Stimulated activated CD8-positive, alpha-beta memory T cell treated with anti-CD3 and anti-CD28 coated beads, Interleukin-15, amount 100 ng/mL, for 4 hours (primary cell): Measurements from ENCODE around the gene ROCK2.

Source experiments
- DNase-seq, 2 donors: peaks; one replicate each; pipeline ENCODE4 v3.0.0-alpha.2; 2020; ENCODE audit warnings: low read depth in 2 of 2

The ROCK2 gene

DNA sequence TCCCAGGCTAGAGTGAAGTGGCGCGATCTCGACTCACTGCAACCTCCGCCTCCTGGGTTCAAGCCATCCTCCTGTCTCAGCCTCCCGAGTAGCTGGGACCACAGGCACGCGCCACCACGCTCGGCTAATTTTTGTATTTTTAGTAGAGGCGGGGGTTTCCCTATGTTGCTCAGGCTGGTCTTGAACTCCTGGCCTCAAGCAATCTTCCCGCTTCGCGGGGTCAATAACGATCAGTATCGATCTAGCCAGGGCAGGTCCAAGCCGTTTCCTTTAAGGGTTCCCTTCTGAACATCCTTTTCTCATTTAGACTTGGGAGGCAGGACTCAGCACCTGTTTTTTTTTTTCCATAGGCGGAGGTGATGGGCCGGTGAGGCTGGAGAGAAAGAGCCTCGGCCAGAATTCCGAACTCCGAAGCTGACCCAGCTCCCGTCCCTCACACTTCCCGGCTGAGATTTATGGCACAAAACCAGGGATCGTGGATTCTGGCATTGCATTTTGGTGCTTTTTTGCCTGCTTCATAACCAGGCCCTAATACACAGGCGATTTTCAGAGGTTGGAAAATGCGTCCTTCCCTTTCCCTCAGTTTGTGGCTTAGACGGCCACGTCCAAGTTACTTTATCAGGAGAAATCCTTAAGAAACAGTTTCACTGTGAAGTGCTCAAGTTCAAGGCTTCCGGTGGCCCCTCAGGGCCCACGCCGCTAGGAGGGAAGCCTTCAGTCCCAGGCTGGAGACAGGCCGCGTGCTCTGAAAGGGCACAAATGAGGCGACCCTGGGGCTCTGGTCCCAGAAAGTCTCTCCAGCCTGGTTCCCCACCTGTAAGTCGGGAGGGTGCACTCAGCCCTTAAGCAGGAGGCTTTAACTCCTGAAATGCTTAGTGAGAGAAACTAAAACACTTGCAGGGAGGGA, 190.2 kb downstream of the ROCK2 start:
- DNase-seq = no peak

DNA sequence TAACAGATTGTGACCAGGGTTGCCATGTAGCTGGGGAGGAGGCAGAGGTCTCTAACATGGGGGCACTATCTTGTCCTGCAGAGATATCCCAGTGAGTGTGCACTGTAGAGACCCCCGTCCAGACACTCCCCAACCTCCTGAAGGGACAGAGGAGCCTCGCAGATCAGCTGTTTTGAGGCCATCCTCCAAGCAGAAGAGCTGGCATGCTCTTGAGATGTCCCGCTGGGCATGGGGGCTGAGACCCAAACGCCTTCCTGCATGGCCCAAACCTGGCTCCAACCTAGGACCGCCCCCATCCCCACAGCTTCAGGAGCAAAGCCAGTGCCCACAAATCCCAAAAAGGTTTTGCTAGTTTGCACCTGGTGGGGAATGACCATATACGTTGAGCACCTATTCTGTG, 191.8 kb downstream of the ROCK2 start:
- DNase-seq = no peak

DNA sequence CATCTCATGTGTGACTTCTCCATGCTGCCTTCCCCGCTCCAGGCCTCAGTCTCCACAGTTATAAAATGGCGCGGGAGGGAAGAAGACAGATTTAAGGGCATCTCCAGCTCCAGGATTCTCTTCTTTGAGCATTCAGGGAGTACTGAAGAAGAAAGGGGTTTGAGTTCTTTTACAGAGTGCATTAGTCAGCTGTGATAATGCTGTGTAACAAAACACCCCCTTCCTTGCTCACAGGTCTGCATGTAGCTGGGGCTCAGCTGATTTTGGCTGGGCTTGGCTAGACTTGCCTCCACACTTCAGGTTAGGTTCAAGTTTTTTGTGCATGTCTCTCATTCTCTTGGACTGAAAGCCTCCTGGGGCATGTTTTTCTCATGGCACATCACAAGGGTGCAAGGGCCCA, 197.2 kb downstream of the ROCK2 start:
- DNase-seq = no peak

DNA sequence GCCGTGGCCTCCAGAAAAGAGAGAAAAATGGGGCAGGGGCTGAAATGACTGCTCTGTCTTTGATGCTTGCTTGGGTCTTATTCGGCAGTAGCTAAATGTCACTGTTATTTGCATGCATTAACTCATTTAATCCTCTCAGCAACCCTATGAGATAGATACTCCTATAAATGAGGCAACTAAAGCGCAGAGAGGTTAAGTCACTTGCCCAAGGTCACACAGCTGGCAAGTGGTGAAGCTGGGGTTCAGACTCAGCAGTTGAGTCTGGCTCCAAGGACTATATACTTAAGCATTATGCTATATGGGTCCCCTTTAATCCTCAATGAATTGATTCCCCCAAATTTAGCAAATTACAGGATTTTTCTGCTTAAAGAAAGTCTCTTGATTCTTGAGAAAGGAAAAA, 198.4 kb downstream of the ROCK2 start:
- DNase-seq = no peak

DNA sequence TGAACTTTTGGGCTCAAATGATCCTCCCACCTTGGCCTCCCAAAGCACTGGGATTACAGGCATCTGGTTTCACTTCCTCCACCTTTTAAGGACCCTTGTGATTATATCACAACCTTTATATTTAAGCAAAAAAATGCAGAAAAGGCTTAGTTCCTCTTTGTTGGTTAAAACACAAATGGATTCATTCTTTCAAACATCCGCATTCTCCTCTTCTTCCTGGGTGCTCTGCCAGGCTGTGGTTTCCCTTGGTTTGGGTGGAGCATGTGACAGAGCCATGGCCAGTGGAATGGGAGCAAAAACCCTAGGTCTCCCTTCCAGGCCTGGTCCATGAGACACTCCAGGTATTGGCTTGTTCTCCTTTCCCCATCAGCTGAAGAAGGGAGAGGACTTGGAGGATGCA, 199.1 kb downstream of the ROCK2 start:
- no peak for DNase-seq

DNA sequence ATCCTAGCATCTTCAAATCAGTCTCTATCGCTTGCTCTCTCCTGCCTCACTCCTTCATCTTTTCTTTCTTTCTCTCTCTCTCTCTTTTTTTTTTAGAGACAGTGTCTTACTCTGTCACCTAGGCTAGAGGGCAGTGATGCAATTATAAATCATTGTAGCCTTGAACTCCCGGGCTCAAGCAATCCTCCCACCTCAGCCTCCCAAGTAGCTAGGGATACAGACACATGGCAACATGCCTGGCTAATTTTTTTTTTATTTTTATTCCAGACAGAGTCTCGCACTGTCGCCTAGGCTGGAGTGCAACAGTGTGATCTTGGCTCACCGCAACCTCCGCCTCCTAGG, 199.7 kb downstream of the ROCK2 start:
- no peak for DNase-seq

DNA sequence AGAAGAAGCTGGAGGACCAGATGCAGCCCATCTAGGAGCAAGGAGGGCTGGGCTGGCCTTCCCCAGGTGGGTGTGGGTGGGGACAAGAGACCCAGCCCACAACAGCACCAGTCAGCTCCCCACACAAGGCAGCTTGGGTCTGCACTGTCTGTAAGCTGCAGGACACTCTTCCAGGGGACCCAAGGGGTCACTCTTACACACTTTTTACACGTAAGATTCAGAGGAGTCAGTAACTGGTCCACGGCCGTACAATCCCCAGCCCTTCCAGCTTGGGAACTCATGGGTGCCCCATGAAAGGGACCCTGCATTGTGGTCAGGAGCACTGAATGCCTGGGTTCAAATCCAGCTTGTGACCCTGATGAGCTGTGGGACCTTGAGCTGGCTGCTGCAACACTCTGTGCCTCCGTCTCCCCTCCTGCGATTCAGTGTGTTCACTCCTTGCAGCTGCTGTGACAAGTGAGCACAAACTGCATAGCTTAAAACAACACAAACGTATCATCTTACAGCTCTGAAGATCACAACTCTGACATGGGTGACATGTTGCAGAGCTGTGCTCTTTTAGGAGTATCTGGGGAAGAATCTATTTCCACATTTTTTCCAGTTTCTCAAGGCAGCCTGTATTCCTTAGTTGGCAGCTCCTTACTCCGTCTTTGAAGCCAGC, 200.2 kb downstream of the ROCK2 start:
- no peak for DNase-seq

DNA sequence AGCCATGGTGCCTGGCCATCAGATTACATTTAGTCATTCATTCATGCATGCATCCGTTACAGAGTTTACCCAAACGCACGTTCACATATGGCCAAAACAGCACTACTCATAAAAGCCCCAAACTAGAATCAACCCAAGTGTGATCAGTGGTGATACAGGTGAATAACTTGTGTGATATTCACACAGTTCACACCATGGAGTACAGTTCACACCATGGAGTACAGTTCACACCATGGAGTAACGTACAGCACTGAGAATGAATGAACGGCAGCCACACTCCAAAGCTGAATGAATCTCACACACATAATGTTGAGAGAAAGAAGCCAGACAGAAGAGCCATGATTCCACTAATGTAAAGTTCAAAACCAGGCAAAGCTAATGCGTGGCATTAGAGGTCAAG, 201.4 kb downstream of the ROCK2 start:
- DNase-seq = no peak

DNA sequence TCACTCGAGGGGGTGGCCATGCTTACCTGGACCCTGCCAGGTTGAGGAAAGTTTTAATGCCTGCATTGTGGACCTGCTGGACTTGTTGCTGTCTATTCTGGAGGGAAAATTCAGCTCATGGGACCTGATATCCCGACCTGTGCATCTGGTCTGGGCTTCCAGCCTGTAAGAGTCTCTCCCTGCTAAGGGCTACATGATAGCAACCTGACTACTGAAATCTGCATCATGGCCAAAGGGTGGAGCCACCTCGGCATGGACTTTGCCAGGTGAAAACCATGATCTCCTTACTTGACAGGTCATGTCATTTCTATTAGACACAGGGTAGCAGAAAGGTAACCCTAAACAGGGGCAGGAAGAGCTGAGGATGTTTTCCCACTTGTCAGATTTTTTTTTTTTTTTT, 202.1 kb downstream of the ROCK2 start:
- DNase-seq = no peak

DNA sequence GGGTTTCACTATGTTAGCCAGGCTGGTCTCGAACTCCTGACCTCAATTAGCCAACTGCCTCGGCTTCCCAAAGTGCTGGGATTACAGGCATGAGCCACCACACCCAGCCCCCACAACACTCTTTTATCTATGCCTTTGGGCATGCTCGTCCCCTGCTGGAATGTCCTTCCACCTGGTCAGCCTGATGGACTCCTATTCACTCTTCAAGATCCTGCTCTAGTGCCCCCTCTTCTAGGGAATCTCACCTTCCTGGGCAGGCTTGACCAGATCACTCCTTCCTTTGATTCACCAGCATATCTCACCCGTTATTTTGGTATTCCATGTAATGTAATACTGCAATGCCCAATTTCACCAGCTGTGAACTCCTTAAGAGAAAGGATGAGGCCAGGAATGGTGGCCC, 203.1 kb downstream of the ROCK2 start:
- no peak for DNase-seq

DNA sequence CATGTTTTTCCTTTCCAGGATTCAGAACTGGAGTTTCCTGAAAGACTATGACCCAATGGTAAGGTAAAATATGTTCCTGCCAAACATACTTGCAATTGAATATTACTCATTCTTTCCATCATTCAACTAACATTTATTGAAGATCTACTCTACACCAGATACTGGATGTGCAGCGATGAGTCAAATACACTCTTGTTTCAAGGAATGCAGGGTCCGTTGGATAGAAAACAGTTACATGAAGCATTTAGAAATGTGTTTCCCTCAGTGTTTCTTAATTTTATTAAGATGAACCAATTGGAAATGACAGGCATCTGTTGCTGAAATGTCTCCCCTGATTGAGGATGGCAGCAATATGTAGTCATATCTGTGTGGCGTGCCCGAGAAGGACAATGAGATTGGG, 203.9 kb downstream of the ROCK2 start:
- no peak for DNase-seq

DNA sequence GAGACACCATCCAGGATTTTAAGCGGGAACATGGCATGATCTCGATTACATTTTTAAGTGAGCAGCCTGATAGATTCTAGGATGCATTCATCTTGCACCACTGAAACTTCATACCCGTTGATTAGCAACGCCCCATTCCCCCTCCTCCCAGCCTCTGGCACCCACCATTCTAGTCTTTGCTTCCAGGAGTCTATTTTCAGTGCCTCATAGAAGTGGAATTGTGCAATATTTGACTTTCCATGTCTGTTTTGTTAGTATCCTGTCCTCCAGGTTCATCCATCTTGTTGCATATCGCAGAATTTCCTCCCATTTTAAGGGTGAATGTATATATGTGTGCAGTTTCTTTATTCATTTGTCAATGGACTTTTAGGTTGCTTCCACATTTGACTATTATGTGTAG, 210.1 kb downstream of the ROCK2 start:
- no peak for DNase-seq

DNA sequence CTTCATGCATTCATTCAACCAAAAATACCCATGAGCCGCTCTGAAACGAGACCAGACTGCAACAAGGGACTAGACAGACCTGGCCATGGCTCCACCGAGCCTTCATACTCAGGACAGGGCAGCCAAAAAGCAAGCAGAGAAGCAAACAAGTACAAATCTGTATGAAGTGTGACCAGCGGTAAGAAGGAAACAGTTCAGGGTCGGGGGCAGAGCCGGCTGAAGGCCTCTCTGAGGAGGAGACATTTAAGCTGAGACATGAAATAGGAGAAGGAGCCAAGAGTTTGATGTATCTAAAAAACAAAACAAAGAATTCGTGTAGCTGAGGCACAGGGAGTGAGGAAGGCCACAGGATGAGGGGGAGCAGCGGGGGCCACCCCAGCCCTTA, 210.5 kb downstream of the ROCK2 start:
- DNase-seq = no peak

DNA sequence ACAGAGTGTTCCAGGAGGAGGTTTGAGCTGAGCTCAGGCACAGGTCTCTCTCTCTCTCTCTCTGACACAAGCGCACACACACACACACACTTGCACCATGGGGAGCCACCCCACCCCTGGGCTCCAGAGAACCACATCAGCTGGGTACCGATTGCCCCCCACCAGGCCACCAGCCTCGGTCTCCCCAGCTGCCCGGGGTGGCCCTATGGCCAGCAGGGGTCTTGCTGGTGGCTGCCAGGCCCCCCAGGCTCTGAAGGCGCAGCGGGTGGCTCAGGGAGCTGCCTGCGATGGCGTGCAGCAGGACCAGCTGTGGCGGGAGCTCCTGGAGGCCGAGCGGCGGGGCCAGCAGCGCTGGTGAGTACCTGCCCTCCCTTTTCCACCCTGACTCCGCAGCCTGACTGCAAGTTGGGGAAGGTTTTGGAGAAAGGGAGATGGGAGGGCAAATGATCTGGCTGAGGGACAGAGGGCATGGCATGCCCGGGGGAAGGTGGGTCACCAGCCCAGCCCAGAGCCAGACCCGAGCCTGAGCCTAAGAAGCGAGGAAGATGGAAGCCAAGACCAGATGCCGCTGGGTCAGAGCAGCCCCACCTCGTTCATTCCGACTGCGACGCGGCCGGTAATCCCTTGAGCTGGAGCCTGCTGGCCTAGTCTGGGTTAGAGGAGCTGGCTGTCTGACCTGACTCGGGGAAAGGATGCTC, 211.0 kb downstream of the ROCK2 start:
- no peak for DNase-seq

DNA sequence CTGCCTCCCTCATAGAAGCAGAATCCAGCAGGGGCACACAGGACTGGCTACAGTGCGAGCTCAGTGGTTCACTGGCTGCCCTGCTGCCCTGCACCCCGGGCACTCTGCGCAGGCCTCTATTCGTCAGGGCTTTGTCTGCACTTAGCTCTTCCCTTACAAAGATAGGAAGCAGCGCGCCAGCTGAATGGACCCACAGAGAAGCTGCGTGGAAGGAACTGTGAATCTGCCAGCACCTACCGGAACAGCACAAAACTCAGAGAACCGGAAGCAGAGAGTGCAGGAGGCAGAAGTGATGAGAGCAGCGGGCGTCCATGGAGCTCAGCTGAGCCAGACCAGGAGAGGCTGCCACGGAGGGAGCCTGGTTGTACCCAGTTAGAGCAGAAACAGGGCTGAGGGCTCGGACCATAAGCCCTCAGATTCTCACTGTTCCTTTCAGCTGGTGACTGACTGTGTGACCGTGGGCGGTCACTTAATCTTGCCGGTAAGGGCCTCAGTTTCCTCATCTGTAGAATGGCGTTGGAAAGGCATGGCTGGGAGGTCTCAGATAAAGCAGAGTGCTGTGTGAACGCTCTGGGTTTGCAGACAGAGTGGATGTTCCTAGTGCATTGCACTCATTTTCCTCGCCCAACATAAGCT, 212.3 kb downstream of the ROCK2 start:
- DNase-seq = no peak

DNA sequence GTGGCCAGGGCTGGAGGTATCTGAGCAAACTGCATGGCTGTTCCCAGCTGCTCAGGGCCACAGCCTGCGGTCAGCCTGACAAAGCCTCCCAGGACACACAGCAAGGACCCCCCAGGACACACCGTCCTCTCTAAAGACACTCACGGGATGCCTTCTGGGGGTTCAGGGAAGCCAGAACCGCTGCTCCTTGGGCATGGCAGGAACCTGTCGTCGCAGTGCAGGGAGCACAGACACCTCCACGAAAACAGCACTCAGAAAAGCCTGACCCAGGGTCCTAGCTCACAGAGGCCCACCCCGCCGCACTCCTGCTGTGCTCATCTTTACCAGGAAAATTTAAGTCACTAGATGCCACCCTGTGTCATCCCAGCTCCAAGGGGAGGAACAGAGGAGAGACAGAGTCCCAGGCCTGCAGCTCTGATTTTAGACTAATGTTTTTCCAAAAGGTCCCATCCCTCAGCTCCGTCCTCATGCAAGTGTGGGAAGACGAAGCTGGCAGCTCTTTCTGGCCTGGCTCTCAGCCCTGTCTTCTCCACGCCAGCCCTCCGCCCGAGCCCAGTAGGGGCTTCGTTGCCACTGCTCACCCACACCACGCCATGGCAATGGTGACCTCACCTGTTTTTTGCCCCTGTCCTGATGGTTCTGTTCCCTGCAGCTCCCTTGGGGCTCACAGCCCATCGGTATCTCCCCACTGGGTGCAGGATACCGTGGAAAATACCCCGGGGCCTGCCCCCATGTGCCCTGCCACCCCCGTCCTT, 213.1 kb downstream of the ROCK2 start:
- no peak for DNase-seq
